DMS153 treated with DMSO at 0.1 percent for 48 hours (cell line): ENCODE results near the gene GCGR.

ENCODE experiments used
- DNase-seq: peaks from one replicate; lab custom pipeline; 2025; ENCODE audit not compliant: unreplicated experiment; lab: John Stamatoyannopoulos, UW

The GCGR gene

DNA sequence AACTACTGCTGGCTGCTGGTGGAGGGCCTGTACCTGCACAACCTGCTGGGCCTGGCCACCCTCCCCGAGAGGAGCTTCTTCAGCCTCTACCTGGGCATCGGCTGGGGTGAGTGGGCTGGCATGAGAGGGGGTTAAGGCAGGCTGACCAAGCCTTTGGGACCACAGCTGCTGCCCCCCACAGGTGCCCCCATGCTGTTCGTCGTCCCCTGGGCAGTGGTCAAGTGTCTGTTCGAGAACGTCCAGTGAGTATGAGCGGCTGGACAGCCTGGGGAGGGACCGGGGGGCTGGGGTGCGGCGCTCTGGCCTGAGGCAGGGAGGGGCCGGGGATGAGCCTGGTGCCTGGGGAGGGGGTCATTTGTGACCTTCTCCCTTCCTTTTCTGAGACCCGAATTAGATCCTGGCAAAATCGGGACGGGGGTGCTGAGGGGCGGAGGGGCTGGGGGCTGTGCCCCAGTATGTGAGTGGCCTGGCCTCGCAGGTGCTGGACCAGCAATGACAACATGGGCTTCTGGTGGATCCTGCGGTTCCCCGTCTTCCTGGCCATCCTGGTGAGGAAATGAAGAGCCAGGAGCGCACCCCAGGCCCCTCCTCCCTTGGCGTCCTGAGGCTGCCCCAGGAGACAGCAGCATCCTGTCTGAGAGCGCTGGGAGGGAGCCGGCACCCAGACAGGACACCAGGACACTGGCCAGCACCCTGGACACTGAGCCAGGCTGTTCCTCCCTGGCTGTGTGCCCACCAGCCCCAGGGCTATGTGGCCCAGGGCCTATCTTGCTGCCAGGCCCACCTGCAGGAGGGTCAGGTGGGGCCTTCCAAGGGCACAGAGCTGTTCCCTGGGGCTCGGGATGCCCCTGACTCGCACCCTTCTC lies 8.0 kb downstream of the GCGR start:
- no peak for DNase-seq

DNA sequence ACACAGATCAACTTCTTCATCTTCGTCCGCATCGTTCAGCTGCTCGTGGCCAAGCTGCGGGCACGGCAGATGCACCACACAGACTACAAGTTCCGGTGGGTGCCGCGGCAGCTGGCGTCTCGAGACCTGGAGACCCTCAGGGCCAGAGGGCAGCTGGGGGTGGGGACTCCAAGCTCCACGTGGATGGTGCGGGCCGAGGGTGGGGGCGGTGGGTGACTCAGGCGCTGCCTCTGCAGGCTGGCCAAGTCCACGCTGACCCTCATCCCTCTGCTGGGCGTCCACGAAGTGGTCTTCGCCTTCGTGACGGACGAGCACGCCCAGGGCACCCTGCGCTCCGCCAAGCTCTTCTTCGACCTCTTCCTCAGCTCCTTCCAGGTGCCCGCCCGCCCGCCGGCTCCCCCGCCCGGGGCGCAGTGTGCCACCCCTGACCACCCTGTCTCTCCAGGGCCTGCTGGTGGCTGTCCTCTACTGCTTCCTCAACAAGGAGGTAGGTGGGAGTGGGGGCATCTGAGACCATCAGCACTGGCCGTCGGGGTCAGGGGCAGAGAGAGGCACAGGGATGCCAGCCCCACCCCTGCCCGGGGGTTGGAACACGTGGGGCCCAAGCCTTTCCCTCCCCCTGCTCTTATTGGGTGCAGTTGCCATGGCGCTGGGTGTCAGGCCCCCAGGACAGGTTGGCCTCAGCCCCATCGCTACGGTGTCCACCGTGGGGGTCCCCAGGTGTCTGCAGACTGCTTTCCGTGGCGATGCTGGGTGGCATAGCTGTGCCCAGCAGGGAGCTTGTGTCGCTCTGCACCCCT lies 8.8 kb downstream of the GCGR start:
- DNase-seq: no peak

DNA sequence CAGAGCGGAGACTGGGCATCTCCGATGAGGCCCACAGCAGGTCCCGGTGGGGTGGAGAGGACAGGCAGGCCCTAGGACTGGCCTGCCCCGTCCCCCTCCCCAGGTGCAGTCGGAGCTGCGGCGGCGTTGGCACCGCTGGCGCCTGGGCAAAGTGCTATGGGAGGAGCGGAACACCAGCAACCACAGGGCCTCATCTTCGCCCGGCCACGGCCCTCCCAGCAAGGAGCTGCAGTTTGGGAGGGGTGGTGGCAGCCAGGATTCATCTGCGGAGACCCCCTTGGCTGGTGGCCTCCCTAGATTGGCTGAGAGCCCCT lies 9.4 kb downstream of the GCGR start:
- no peak for DNase-seq

DNA sequence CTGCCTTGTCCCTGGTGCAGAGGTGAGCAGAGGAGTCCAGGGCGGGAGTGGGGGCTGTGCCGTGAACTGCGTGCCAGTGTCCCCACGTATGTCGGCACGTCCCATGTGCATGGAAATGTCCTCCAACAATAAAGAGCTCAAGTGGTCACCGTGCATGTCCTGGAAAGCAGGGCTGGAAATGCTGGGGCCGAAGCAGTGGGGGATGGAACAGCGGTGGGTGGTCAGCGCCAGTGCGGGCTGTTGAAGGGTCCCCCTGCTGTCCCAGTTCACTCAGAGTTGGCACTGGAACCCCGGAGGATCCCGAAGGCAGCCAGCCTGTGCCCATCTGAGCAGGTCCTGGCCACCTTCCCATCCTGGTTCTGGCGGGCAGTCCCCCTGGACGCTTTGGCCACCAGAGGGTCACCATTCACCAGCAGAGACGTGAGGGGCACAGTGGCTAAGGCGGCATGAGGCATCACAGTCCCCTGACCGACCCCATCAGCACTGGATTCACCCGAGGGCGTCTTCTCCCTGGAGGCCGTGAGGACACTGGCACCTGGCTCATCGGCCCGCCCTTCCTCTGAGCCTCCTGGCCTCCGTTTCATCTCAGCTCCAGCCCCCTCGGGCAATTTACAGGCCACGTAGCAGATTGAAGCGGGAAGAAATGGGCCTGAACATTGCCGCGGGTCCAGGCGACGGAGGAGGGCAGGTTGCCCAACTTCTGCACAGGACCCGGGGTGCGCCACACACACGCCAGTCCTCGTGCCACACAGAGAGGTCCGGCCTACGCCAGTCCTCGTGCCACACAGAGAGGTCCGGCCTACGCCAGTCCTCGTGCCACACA lies 10.1 kb downstream of the GCGR start:
- DNase-seq: no peak

DNA sequence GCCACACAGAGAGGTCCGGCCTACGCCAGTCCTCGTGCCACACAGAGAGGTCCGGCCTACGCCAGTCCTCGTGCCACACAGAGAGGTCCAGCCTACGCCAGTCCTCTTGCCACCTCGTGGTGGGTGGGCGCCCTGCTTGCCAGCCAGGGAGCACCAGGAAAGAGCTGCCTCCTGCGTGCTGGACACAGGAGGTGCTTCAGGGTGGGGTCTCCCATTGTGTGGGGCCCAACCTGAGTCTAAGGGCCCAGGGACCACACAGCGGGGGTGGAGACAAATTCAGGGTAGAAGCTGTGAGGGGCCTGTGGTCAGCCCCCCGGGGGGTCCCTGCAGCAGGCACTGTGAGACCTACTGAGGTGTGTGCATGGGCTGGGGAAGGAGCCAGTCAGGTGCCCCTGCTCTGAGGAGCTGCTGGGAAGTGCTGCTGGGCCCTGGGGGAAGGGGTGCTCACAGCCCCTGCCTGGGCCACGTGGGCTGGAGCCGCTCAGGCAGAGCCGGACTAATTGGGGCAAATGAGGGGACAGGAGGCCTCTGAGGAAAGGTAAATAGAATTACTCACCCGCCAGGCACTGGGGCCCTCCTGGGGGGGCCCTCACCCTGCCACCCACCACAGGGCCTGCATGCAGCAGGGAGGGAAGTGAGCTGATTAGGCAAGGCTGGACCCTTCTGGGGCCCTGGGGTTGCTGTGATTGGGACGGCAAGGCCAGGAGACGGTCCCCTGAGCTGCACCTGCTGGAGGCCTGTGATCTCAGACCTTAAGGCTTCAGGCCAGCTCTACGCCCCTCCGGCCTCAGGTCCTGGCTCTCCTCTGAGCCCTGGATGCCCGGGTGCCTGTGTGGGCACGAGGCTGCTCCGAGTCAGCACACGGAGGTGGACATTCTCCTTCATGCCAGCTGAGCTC lies 11.0 kb downstream of the GCGR start:
- no peak for DNase-seq

DNA sequence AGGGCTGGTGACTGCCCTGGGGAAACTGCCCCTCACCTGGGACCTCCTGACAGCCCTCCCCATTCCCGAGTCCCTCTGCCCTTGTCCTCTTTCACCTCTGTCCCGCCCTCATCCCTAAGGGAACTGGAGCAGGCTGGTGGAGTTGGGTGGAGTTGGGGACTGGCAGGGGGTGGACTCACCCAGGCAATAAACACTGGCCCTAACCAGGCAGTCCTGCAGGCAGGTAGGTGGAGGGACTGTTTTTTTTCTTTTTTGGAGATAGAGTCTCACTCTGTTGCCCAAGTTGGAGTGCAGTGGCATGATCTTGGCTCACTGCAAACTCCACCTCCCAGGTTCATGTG lies 11.7 kb downstream of the GCGR start:
- DNase-seq: no peak

DNA sequence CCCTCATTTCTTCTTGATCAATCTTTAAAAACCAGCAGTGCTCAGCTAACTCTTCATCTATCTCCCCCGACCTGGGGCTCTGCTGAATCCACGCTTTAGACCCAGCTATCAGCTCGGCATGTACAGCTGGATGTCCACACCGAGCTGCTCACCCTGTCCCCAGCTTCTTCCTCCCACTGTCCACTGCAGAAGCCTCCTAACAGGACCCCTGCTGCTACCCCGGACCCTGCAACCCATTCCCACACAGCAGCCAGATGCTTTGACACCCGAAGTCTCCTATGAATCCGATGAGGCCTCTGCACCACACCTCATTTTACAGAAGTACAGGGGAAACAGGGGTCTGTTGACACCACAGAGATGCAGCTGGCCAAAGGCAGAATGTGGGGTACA lies 13.8 kb downstream of the GCGR start:
- DNase-seq: no peak

DNA sequence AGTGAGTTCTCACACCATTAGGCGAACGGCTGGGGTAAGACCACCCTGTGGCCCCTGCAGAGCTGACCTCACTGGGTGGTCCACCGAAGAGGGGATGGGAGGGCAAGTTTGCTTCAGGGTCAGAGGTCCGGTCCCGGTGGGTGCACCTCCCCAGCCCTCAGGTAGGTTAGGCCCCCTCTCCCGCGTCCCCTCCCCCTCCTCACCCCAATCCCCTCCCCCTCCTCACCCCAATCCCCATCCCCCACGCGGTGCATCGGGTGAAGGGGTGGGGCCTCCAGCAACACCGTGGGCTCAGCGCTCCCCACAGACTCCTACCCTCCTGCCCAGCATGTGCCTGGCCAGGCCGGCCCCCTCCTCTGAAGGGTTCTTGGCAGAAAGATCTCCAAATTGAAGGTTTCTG lies 15.8 kb downstream of the GCGR start:
- DNase-seq: no peak

DNA sequence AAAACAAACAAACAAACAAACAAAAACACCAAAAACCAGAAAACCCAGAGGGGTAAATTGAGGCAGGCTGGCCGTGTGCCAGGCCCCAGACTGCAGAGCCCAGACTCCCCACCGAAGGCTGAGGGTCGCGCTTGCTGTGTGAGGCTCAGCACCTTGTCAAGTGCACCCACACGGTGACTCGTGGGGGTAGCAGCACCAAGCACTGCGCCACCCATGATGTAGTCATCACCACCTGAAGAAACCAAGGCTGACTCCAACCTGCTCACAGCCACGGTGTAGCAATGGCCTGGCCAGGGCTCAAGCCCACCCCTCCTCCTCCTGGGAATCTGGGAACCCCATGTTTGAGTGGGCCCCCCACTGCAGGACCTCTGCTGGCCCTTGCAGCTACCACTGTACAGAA lies 17.2 kb downstream of the GCGR start:
- no peak for DNase-seq

DNA sequence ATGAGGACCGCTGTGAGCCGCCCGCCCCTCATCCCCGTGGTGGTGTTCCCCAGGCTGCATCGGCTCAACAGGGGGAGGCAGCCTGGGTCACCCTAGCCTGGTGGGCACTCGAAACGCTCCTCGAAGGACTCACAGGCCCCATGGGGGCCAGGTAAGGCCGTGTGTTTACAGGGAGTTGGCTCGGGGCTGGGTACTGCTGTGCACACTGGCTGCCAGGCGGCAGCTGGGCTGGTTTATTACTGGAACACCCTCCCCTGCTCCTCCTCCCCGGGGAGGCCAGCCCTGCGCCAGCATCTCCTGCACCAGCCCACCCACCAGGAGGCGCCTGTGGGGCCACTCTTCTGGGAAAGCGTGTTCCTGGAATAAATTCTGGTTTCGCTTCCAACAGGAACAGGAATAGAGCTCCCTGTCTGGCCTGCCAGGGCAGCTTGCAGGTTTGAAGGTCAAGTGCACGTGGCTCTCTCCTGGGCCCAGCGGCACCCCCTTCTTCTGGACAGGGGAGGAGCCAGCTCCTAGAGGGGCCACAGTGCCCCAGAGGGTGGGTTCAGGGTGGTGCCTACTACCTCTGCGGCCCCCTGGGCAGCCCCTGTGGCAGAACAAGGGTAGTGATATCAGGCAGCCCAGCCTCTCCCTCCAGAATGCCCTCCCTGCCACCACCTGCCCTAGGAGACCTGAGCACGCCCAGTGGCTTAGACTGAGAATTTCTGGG lies 17.8 kb downstream of the GCGR start:
- peak; percentile 39 for DNase-seq

DNA sequence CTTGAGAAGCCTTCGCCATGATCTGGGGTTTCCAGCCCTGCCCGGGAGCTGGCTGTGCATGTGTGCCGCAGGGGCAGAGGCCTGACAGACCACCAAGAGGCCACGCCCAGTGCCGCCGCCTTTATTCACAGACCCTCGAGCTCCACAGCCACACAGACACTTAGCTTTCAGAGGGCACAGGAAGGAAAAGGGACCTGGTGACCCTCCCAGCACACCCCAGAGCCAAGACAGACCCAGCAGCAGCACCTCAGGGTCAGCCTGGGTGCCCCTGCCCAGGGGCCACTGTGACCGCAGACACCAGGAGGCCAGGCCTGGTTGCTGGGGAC lies 18.3 kb downstream of the GCGR start:
- no peak for DNase-seq

DNA sequence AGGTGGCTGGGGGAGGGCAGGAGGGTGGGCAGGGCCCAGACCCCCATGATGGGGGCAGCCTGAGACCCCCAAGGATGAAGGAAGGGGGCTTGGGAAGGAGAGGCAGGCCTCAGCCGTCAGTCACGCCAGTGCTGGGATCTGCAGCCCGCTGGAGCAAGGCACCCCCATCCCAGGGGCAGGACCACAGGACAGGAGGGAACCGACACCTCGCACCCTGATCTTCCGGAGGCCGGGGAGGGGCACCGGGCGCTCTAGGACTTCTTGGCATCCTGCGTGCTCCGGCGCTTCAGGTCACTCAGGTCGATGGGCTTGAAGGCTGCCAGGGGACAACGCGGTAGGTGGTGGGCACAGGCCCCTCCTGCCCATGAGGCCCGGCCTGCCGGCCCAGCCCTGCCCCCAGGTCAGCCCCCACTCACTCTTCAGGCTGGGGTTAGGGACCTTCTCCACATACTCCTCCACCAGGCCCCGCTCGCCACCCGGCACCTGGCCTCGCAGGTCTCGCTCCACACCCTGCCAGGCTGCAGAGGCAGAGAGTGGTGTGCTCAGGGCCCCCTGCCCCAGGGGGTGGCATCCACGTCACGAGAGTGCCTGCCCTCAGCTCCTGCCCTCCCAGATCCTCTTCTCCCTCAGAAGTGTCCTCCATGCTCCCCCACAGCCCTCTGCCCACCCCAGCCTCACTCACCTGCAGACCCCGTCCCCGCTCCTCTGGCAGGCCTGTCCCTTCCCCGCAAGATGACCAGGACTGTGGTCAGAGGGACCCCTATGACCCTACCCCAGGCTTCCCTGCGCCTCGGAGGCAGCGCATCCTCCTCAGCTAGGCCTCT lies 19.3 kb downstream of the GCGR start:
- no peak for DNase-seq

DNA sequence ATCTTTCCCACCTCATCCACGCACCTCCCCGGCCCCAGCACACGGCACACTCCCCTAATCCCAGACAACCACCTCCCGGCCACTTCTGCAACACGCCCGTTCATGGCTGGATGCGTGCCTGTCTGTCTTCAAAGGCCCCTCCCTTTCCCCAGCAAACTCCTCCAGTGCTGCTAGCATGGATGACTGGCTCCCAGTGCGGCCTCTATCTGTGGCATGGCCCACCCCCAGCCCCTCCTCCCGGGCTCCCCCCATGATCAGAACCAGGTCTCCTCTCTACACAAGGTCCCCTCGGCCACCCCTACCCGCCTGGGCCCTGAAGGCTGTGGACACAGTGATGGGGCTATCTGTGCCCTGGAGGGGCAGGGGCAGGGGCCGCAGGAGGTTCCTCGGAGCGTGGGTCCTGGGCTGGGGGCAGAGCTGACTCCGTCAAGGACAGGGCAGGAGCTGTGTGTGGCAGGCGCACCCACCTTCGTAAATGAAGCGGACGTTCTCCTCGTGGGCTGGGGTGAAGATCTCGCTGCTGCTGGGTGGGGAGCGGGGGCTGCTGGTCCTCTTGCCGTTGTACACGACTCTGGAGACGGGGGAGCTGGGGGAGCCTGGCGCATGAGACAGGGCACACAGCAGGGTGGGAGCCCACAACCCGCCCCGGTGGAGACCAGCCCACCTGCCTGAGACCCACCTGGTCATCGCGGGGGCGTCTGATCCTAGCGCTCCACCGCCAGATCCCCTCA lies 20.0 kb downstream of the GCGR start:
- DNase-seq: no peak

DNA sequence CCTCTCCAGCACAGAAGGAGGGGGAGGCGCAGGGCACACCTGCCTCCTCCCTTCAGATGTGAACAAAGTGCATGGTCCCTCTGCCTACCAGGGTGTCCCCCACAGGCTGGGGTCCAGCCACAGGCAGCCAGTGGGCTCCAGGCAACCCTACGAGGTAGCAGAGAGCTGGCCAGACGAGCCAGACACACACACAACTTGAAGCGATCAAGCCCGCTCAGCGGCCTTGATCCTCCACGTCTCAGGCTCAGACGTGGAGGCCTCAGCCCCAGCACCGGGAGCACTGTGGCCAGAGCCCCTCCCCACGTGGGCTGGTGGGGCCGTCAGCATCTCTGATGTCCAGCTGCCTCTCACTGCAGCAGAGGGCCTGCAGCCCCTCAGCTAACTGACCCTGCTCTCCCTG lies 20.6 kb downstream of the GCGR start:
- DNase-seq: no peak

DNA sequence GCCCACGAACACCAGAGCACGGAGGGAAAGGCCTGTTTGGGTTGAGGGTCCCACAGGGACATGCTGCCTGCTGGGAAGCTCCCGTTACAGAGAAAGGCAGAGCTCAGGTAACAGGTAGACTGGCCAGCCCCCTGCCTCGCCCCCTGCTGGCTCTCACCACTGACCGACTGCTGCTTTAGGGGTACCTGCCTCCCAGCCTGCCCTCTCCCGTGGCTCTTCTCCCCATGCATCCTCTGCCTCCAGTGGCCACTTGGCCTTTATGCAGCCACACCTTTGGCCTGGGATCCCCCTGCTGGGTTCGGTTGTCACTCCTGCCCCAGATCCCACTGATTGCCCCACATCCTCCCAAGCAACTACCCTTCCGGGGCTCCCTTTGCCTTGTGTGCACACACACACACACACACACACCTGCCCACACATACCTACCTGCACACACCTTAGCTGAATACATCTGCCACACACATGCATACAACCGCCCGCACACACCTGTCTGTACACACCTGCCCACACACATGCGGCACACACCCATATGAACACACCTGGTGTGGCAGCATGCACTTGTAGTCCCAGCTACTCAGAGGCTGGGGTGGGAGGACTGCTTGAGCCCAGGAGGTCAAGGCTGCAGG lies 22.0 kb downstream of the GCGR start:
- DNase-seq: no peak

DNA sequence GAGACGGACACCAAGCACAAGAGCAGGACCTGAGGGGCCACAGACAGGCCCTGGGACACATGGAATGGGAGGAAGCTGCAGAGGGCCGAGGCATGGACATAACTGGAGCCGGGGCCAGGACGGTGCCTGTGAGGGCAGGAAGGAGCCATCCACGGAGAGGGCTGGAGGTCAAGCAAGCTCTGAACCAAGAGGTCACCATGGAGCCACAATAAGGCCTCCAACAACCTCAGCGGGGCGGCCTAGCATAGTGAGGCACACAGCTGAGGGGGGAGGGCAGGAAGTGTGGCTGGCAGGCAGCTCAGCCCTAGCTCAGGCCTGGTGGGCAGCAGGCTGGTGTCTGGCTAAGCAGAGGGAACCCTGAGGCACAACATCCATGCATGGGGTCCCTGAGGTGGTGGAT lies 24.7 kb downstream of the GCGR start:
- DNase-seq: no peak

DNA sequence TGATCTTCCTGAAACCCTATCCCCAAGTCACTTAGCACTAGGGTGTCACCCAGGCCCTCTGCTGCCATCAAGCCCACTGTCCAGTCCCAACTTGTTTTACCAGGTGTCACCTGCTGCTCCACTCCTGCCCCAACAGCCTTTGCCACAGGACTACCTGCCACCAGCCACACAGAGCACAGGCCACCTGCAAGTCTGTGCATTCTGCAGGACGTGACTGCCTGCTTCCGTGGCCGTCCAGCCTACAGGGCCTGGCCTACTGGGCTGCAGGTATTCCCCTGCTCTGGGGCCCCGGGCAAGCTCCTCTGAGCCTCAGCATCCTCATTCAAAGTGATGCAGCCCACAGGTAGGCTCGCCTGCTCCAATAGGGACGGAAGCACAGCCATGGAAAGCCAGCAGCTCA lies 25.9 kb downstream of the GCGR start:
- DNase-seq: no peak

DNA sequence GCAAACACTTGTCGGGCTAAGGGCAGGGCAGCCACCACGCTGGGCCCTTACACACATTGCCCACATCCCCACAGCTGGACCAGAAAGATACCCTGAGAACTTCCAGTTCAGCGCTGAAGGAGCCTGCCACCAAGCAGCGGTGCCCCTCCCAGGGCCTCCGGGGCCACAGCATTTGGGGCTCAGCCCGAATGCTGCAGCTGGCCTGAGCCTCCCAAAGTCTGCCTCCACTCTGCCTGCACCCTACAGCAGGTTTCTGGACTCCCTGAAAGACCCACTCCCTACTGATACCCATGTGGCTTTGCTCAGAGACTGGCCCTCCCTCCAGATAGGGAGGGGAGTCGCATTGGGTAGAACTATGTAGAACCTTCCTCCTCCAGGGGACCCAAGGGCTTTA lies 27.6 kb downstream of the GCGR start:
- DNase-seq: no peak
